HepG2 (cell line): Measurements from ENCODE around the gene KLRD1. TPM values are rescaled to one million over a fixed set of nuclear protein-coding genes. Genes with fewer than 3 reads are reported as not detected.

ENCODE experiments used
- ATAC-seq: fragments of 200-7000 bp; cut with Tn5 transposase; 3 replicates; pipeline ENCODE4 v1.9.1; 2020; ENCODE audit warnings: mild to moderate bottlenecking, moderate library complexity
- BruUV-seq: library from RNA; stranded (reverse); fragments of 400-500 nt; replicated peaks from 2 replicates; lab custom pipeline; 2021; lab: Mats Ljungman, UMichigan
- CTCF ChIA-PET: fragments of 300-600 bp; formaldehyde crosslinking; extraction: SDS; loops from one replicate; lab custom pipeline; 2021; ENCODE audit warnings: low total read pairs, inconsistent platforms, low intra/inter-chr PET ratio; lab: Yijun Ruan, JAX
- POLR2A ChIA-PET: fragments of 350-600 bp; sonication (Branson Sonifier 250); formaldehyde crosslinking; loops from one replicate; lab custom pipeline; 2020; ENCODE audit warnings: antibody characterized with exemption, inconsistent platforms; lab: Yijun Ruan, JAX
- DNase-seq: peaks from one replicate; pipeline ENCODE4 v3.0.0-alpha.2; 2015; ENCODE audit warnings: low spot score
- FAIRE-seq: peaks from 3 replicates; lab custom pipeline; 2011; peaks lifted over from hg19 to GRCh38; lab: Jason Lieb, UNC
- H2AFZ ChIP-seq: one replicate; pipeline ENCODE4 v1.6.1; 2011; ENCODE audit warnings: low read length, inconsistent platforms
- H3K27ac ChIP-seq: fragments of 300-600 bp; 3 replicates; pipeline ENCODE4 v1.8.0; 2011; ENCODE audit warnings: mixed run types, mild to moderate bottlenecking, mixed read lengths, low read length, inconsistent platforms; ENCODE audit not compliant: insufficient read depth; ENCODE audit errors: extremely low read length
- H3K27me3 ChIP-seq, 2 experiments: fragments of 200-600 bp in 1 of 2; 2 replicates in 1 of 2; 3 replicates in 1 of 2; pipeline versions ENCODE4 v1.6.0 to v1.8.0; 2011; ENCODE audit warnings: low read length in 2 of 2, mild to moderate bottlenecking in 2 of 2, moderate library complexity in 2 of 2, inconsistent platforms in 1 of 2; ENCODE audit not compliant: insufficient read depth in 2 of 2, control insufficient read depth in 1 of 2
- H3K36me3 ChIP-seq, 2 experiments: fragments of 200-600 bp in 1 of 2; replicated peaks in 1 of 2; 2 replicates in 1 of 2; 3 replicates in 1 of 2; pipeline versions ENCODE4 v1.5.1 to v1.8.0; 2011; ENCODE audit warnings: low read length in 2 of 2, inconsistent platforms in 1 of 2; ENCODE audit not compliant: insufficient read depth in 2 of 2, control insufficient read depth in 1 of 2
- H3K4me1 ChIP-seq: 2 replicates; pipeline ENCODE4 v1.5.1; 2012; ENCODE audit warnings: low read length, inconsistent platforms; ENCODE audit not compliant: insufficient read depth
- H3K4me2 ChIP-seq: 2 replicates; pipeline ENCODE4 v1.6.0; 2011; ENCODE audit warnings: low read depth, low read length, inconsistent platforms
- H3K4me3 ChIP-seq, 3 experiments: fragments of 200-600 bp in 1 of 3; sonication (generic), shearing (Covaris generic) in 1 of 3; replicated peaks in 1 of 3; 2 replicates each; pipeline ENCODE4 v1.5.1; 2011 to 2016; ENCODE audit warnings: low read length in 3 of 3, inconsistent platforms in 2 of 3, low read depth in 2 of 3, mild to moderate bottlenecking in 2 of 3, control low read depth in 1 of 3, mixed read lengths in 1 of 3; ENCODE audit not compliant: insufficient read depth in 1 of 3
- H3K79me2 ChIP-seq: one replicate; pipeline ENCODE4 v1.6.1; 2011; ENCODE audit warnings: low read length, inconsistent platforms; ENCODE audit not compliant: insufficient read depth
- H3K9ac ChIP-seq: 2 replicates; pipeline ENCODE4 v1.6.0; 2011; ENCODE audit warnings: mild to moderate bottlenecking, low read depth, low read length, inconsistent platforms; ENCODE audit not compliant: insufficient read depth
- H3K9me3 ChIP-seq: 2 replicates; pipeline ENCODE4 v1.5.1; 2012; ENCODE audit warnings: mild to moderate bottlenecking, low read length
- H4K20me1 ChIP-seq: 2 replicates; pipeline ENCODE4 v1.6.0; 2011; ENCODE audit warnings: inconsistent platforms, mild to moderate bottlenecking, low read length, moderate library complexity; ENCODE audit not compliant: insufficient read depth
- CEBPB ChIP-seq: IDR thresholded peaks from 2 replicates; pipeline ENCODE4 v1.6.1; 2011; ENCODE audit warnings: low read depth, low read length, improper control_type of control experiment, borderline replicate concordance
- DBP ChIP-seq: sonication (generic); formaldehyde crosslinking; IDR thresholded peaks from 2 replicates; pipeline ENCODE4 v1.4.0; 2020; ENCODE audit warnings: missing genetic modification reagents; ENCODE audit errors: not compliant biosample characterization
- HNF4G ChIP-seq, 2 experiments: sonication (generic) in 1 of 2; formaldehyde crosslinking in 1 of 2; IDR thresholded peaks; 2 replicates each; pipeline versions ENCODE4 v1.4.0 to v1.6.1; 2011 to 2020; ENCODE audit warnings: borderline replicate concordance in 2 of 2, low read depth in 2 of 2, mild to moderate bottlenecking in 2 of 2, low read length in 1 of 2, missing genetic modification reagents in 1 of 2, moderate library complexity in 1 of 2
- KDM1A ChIP-seq: IDR thresholded peaks from 2 replicates; pipeline ENCODE4 v1.6.1; 2016; ENCODE audit warnings: missing compliant biosample characterization
- MAFF ChIP-seq: IDR thresholded peaks from 2 replicates; pipeline ENCODE4 v1.6.1; 2011; ENCODE audit warnings: low read depth, low read length, improper control_type of control experiment
- MAFG ChIP-seq: sonication (generic); formaldehyde crosslinking; IDR thresholded peaks from 2 replicates; pipeline ENCODE4 v1.5.1; 2020; ENCODE audit warnings: mild to moderate bottlenecking, missing genetic modification reagents
- MAZ ChIP-seq, 2 experiments: sonication (generic) in 1 of 2; formaldehyde crosslinking in 1 of 2; IDR thresholded peaks; 2 replicates each; pipeline versions ENCODE4 v1.5.0 to v1.6.1; 2012 to 2020; ENCODE audit warnings: low read depth in 2 of 2, mild to moderate bottlenecking in 2 of 2, borderline replicate concordance in 1 of 2, improper control_type of control experiment in 1 of 2, low read length in 1 of 2, missing genetic modification reagents in 1 of 2, moderate library complexity in 1 of 2
- NR2F6 ChIP-seq, 2 experiments: IDR thresholded peaks; 2 replicates each; pipeline ENCODE4 v1.6.1; 2016; ENCODE audit warnings: antibody characterized with exemption in 1 of 2, mild to moderate bottlenecking in 1 of 2
- SALL2 ChIP-seq: sonication (generic); formaldehyde crosslinking; IDR thresholded peaks from 2 replicates; pipeline ENCODE4 v1.8.1; 2023; ENCODE audit warnings: mild to moderate bottlenecking, missing genetic modification reagents, inconsistent platforms
- TP53 ChIP-seq: sonication (generic); formaldehyde crosslinking; conservative IDR thresholded peaks from 2 replicates; pipeline ENCODE4 v1.4.0; 2020; ENCODE audit warnings: missing genetic modification reagents
- U2AF2 ChIP-seq: fragments of 200-400 bp; formaldehyde crosslinking; IDR thresholded peaks from 2 replicates; pipeline ENCODE4 v1.6.1; 2017; ENCODE audit warnings: low read depth, mild to moderate bottlenecking, low read length
- WIZ ChIP-seq: sonication (generic); formaldehyde crosslinking; IDR thresholded peaks from 2 replicates; pipeline ENCODE4 v1.5.1; 2020; ENCODE audit warnings: mild to moderate bottlenecking, missing genetic modification reagents
- ZBTB3 ChIP-seq: sonication (generic); formaldehyde crosslinking; IDR thresholded peaks from 2 replicates; pipeline ENCODE4 v1.4.0; 2020; ENCODE audit warnings: low read depth, mild to moderate bottlenecking, moderate library complexity, missing genetic modification reagents, borderline replicate concordance
- ZFP1 ChIP-seq: IDR thresholded peaks from 2 replicates; pipeline ENCODE4 v1.6.1; 2016
- ZFY ChIP-seq: sonication (generic); formaldehyde crosslinking; IDR thresholded peaks from 2 replicates; pipeline ENCODE4 v1.4.0; 2020; ENCODE audit warnings: missing genetic modification reagents
- ZNF431 ChIP-seq: sonication (generic); formaldehyde crosslinking; IDR thresholded peaks from 2 replicates; pipeline ENCODE4 v1.9.0; 2022; ENCODE audit warnings: missing genetic modification reagents, low read depth, mild to moderate bottlenecking, borderline replicate concordance
- ZNF441 ChIP-seq: sonication (generic); formaldehyde crosslinking; IDR thresholded peaks from 2 replicates; pipeline ENCODE4 v1.7.0; 2021; ENCODE audit warnings: missing genetic modification reagents, borderline replicate concordance
- ZNF670 ChIP-seq: sonication (generic); formaldehyde crosslinking; IDR thresholded peaks from 2 replicates; pipeline ENCODE4 v1.8.0; 2022; ENCODE audit warnings: mild to moderate bottlenecking, missing genetic modification reagents, borderline replicate concordance
- WGBS: methylation state at CpG from one replicate; pipeline ENCODE4 v1.1.6; 2017; ENCODE audit warnings: low lambda C conversion rate; 5-methylcytosine and 5-hydroxymethylcytosine counted together
- in situ Hi-C: cut with HindIII; loops from 2 replicates; pipeline ENCODE4 v1.10.0; 2017; ENCODE audit warnings: low pct_unique_long_range_greater_than_20kb; ENCODE audit not compliant: extremely low pct_ligation_motif_present
- intact Hi-C: fragments of 100-400 bp; cut with micrococcal nuclease; formaldehyde crosslinking; loops from one replicate; pipeline ENCODE4 v1.10.0; 2022; ENCODE audit not compliant: unreplicated experiment
- polyA plus RNA-seq, 8 experiments: library from polyadenylated mRNA; depleted of rRNA in 3 of 8; stranded (reverse) in 7 of 8; unstranded in 1 of 8; fragments of >200 nt; fragmentation: Illumina TruSeq in 4 of 8; extraction: Trizol in 4 of 8; gene quantifications; 2 replicates each; pipeline versions ENCODE4 v1.2.1 to v1.2.3, GENCODE V29; 2011 to 2016; ENCODE audit warnings: low read depth in 4 of 8, missing spikeins in 1 of 8, mixed read lengths in 1 of 8; ENCODE audit not compliant: insufficient read depth in 1 of 8
- total RNA-seq, 5 experiments: library from RNA; depleted of rRNA; stranded (reverse); fragments of >200 nt; fragmentation: Illumina TruSeq; extraction: Trizol; gene quantifications; 2 replicates each; pipeline ENCODE4 v1.2.3, GENCODE V29; 2016; ENCODE audit warnings: low read depth in 1 of 5
- TF ChIP-seq, protein P1 (sequence below): sonication (generic); formaldehyde crosslinking; IDR thresholded peaks from 2 replicates; pipeline ENCODE4 v1.8.0; 2023; ENCODE audit warnings: mild to moderate bottlenecking, missing genetic modification reagents

The KLRD1 gene
- total and polyA plus RNA-seq, 2 of the 13 experiments (the other 11 are each of a cell fraction or from before 2014, with no cell fraction given), result 0.01 TPM; not detected in 1

- no peak for DNase-seq
- TF ChIP-seq, protein P1, sequence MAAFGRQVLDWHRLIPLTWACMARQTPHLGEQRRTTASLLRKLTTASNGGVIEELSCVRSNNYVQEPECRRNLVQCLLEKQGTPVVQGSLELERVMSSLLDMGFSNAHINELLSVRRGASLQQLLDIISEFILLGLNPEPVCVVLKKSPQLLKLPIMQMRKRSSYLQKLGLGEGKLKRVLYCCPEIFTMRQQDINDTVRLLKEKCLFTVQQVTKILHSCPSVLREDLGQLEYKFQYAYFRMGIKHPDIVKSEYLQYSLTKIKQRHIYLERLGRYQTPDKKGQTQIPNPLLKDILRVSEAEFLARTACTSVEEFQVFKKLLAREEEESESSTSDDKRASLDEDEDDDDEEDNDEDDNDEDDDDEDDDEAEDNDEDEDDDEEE, result no peak
- TF ChIP-seq ZFY (CRISPR knock-in tag) (no peak), U2AF2 (no peak), ZNF431 (CRISPR knock-in tag) (no peak), CEBPB (peak; percentile 78), ZNF441 (CRISPR knock-in tag) (no peak), MAZ (IDR thresholded peaks at IDR 0.05; ENCODE audit: borderline replicate concordance, low read depth, low read length) (no peak), MAZ (CRISPR knock-in tag; IDR thresholded peaks at IDR 0.05; ENCODE audit: low read depth) (no peak)
- TF ChIP-seq, all 625 proteins: peak for 1
- no peaks in the 10 kb centered on the region for H3K27me3 ChIP-seq
- intact Hi-C loops (no loop called here), in situ Hi-C loops (no loop called here)
- BruUV-seq, result no TSS peak
- H2AFZ ChIP-seq, result no peak overlapping the region
- ChIA-PET CTCF (no interaction called here), POLR2A (no interaction called here)
- H3K36me3 ChIP-seq, result no peaks in the 10 kb centered on the region
- no peaks in the 10 kb centered on the region for H4K20me1 ChIP-seq
- no peaks in the 10 kb centered on the region for H3K9me3 ChIP-seq
- ATAC-seq, result no peak
- no peak for FAIRE-seq
- no peak overlapping the region for H3K4me3 ChIP-seq
- H3K27ac ChIP-seq, result no peak overlapping the region
- no peak overlapping the region for H3K4me2 ChIP-seq
- H3K9ac ChIP-seq, result no peak overlapping the region
- no peaks in the 10 kb centered on the region for H3K79me2 ChIP-seq
- 1% methylated on average over 2 of the region's 2 CpGs for whole genome bisulfite sequencing
- no peaks in the 10 kb centered on the region for H3K4me1 ChIP-seq
Observed at GRCh38 chr12:10272467-10272866, 35.2 kb upstream of the KLRD1 start.

- H3K9ac ChIP-seq, result no peak overlapping the region
- no peaks in the 10 kb centered on the region for H3K79me2 ChIP-seq
- CTCF ChIA-PET, result no interaction called here
- H3K27ac ChIP-seq, result no peak overlapping the region
- in situ Hi-C loops, result no loop called here
- H3K4me1 ChIP-seq, result no peaks in the 10 kb centered on the region
- intact Hi-C loops, result no loop called here
- H3K4me3 ChIP-seq, result no peak overlapping the region
- H3K9me3 ChIP-seq, result no peaks in the 10 kb centered on the region
- H2AFZ ChIP-seq, result no peak overlapping the region
- 39% methylated on average over 1 of the region's 1 CpG for WGBS
- POLR2A ChIA-PET, result no interaction called here
- ATAC-seq, result no peak
- no TSS peak for BruUV-seq
- no peak overlapping the region for H3K4me2 ChIP-seq
- DNase-seq, result no peak
- no peaks in the 10 kb centered on the region for H3K36me3 ChIP-seq
- H4K20me1 ChIP-seq, result no peaks in the 10 kb centered on the region
- H3K27me3 ChIP-seq, result no peaks in the 10 kb centered on the region
- FAIRE-seq, result no peak
- TF ChIP-seq MAFF (no peak), HNF4G (IDR thresholded peaks at IDR 0.05; ENCODE audit: borderline replicate concordance, low read depth, low read length) (no peak), HNF4G (CRISPR knock-in tag; IDR thresholded peaks at IDR 0.05; ENCODE audit: borderline replicate concordance, low read depth) (no peak), KDM1A (no peak), NR2F6 (IDR thresholded peaks at IDR 0.05) (no peak), NR2F6 (CRISPR knock-in tag; IDR thresholded peaks at IDR 0.05) (no peak), ZNF670 (CRISPR knock-in tag) (no peak), ZFP1 (CRISPR knock-in tag) (no peak), TP53 (no peak), DBP (CRISPR knock-in tag) (no peak), MAFG (CRISPR knock-in tag) (no peak), WIZ (no peak), SALL2 (CRISPR knock-in tag) (no peak), ZBTB3 (CRISPR knock-in tag) (no peak)
Observed at GRCh38 chr12:10276774-10277173, 30.9 kb upstream of the KLRD1 start.
